BJ (cell line): ENCODE measurements around the gene TRIM59. TPM values are rescaled to one million over a fixed set of nuclear protein-coding genes. Genes with fewer than 3 reads are reported as not detected.

Source experiments
- CTCF ChIA-PET: fragments of 350-600 bp; formaldehyde crosslinking; extraction: SDS; loops from one replicate; lab custom pipeline; 2021; ENCODE audit warnings: antibody characterized with exemption, inconsistent platforms; lab: Yijun Ruan, JAX
- POLR2A ChIA-PET: fragments of 300-600 bp; sonication (Branson Sonifier 250); formaldehyde crosslinking; extraction: SDS; loops from one replicate; lab custom pipeline; 2021; ENCODE audit warnings: antibody characterized with exemption; lab: Charles Lee
- DNase-seq: peaks from one replicate; pipeline ENCODE4 v3.0.0-alpha.2; 2011; ENCODE audit warnings: low read depth
- H3K27me3 ChIP-seq: 2 replicates; pipeline ENCODE4 v1.6.0; 2011; ENCODE audit warnings: low read length; ENCODE audit not compliant: control insufficient read depth, insufficient read depth
- H3K36me3 ChIP-seq: 2 replicates; pipeline ENCODE4 v1.5.1; 2011; ENCODE audit warnings: low read length; ENCODE audit not compliant: control insufficient read depth, insufficient read depth
- H3K4me3 ChIP-seq: 2 replicates; pipeline ENCODE4 v1.5.1; 2011; ENCODE audit warnings: low read depth, mild to moderate bottlenecking, control low read depth, low read length
- polyA plus RNA-seq: library from polyadenylated mRNA; depleted of rRNA; stranded (reverse); fragments of >200 nt; gene quantifications from 2 replicates; pipeline ENCODE4 v1.2.3, GENCODE V29; 2011
- TF ChIP-seq, protein P1 (sequence below): IDR thresholded peaks from 2 replicates; pipeline ENCODE4 v1.5.1; 2011; ENCODE audit warnings: low read depth, mild to moderate bottlenecking, control low read depth, inconsistent platforms, low read length, moderate library complexity; ENCODE audit not compliant: insufficient read depth

TRIM59 gene
- polyA plus RNA-seq, 1 experiment: 10.3 TPM

DNA sequence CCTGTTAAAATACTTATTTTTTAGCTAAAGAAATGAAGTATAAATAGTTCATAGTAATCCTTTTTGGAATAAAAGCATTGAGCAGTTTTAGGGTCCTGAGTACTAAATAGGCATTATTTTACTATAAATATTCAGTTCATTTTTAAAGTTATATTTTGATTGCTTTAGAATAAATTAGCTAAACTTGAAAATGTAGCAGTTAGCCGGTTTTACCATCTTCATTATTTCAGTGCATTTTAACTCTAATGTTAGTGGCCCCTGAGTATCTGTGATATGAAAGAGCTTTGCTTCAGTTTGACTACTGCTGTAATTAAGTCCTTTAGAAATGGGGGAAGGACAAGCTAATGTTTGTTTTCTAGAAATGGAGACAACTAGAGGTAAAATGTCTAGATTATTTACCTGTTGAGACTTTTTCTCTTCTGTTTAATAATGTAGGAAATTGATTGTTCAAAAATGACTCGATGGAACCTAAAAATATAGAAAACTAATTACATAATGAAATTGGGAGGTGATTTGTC lies 46.5 kb downstream of the TRIM59 start:
- POLR2A ChIA-PET: no interaction called here
- CTCF ChIA-PET: interaction anchor here (0.9 to 1.0 kb wide), 3 partner anchors 10 to 239 kb away, joined by 3 to 6 read pairs (median 3); no protein-coding TSS in a partner anchor
- no peak for DNase-seq
- Histone ChIP-seq H3K4me3 (peak overlapping the region; percentile 57), H3K36me3 (no peaks in the 10 kb centered on the region), H3K27me3 (no peaks in the 10 kb centered on the region)
- TF ChIP-seq, protein P1, sequence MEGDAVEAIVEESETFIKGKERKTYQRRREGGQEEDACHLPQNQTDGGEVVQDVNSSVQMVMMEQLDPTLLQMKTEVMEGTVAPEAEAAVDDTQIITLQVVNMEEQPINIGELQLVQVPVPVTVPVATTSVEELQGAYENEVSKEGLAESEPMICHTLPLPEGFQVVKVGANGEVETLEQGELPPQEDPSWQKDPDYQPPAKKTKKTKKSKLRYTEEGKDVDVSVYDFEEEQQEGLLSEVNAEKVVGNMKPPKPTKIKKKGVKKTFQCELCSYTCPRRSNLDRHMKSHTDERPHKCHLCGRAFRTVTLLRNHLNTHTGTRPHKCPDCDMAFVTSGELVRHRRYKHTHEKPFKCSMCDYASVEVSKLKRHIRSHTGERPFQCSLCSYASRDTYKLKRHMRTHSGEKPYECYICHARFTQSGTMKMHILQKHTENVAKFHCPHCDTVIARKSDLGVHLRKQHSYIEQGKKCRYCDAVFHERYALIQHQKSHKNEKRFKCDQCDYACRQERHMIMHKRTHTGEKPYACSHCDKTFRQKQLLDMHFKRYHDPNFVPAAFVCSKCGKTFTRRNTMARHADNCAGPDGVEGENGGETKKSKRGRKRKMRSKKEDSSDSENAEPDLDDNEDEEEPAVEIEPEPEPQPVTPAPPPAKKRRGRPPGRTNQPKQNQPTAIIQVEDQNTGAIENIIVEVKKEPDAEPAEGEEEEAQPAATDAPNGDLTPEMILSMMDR: no peak

- no peaks in the 10 kb centered on the region for H3K27me3 ChIP-seq
- TF ChIP-seq, protein P1: no peak
- no peaks in the 10 kb centered on the region for H3K36me3 ChIP-seq
- no peak for DNase-seq
- ChIA-PET CTCF (interaction anchor here (0.9 to 1.6 kb wide), 3 partner anchors 11 to 239 kb away, joined by 3 to 6 read pairs (median 6); no protein-coding TSS in a partner anchor), POLR2A (interaction anchor here (0.7 kb wide), 1 partner anchor 41 kb away, joined by 10 read pairs; no protein-coding TSS in a partner anchor)
- peak overlapping the region; percentile 57 for H3K4me3 ChIP-seq
Measured at GRCh38 chr3:160402221-160403027, 47.2 kb downstream of the TRIM59 start.

GRCh38 chr3:160401291-160402095 lies 48.1 kb downstream of the TRIM59 start:
- CTCF ChIA-PET: interaction anchor here (0.6 to 1.6 kb wide), 3 partner anchors 10 to 246 kb away, joined by 3 to 6 read pairs (median 3); no protein-coding TSS in a partner anchor
- H3K27me3 ChIP-seq: no peaks in the 10 kb centered on the region

GRCh38 chr3:160400702-160401150 lies 48.9 kb downstream of the TRIM59 start:
- TF ChIP-seq, protein P1: no peak
- H3K36me3 ChIP-seq: no peaks in the 10 kb centered on the region
- DNase-seq: no peak
- ChIA-PET POLR2A (no interaction called here), CTCF (interaction anchor here (1.0 to 1.6 kb wide), 5 partner anchors 10 to 49 kb away, joined by 3 to 6 read pairs (median 3); partner anchors contain the start of gene TRIM59)
- H3K27me3 ChIP-seq: no peaks in the 10 kb centered on the region
- peak overlapping the region; percentile 57 for H3K4me3 ChIP-seq

More at GRCh38 chr3:160401291-160402095, 48.1 kb downstream of the TRIM59 start:
- Histone ChIP-seq H3K36me3 (no peaks in the 10 kb centered on the region), H3K4me3 (peak overlapping the region; percentile 57)
- no peak for DNase-seq
- POLR2A ChIA-PET: interaction anchor here (0.7 kb wide), 1 partner anchor 40 kb away, joined by 10 read pairs; no protein-coding TSS in a partner anchor
- TF ChIP-seq, protein P1: no peak
